ENCODE results near the gene HINFP.

HINFP gene

DNA sequence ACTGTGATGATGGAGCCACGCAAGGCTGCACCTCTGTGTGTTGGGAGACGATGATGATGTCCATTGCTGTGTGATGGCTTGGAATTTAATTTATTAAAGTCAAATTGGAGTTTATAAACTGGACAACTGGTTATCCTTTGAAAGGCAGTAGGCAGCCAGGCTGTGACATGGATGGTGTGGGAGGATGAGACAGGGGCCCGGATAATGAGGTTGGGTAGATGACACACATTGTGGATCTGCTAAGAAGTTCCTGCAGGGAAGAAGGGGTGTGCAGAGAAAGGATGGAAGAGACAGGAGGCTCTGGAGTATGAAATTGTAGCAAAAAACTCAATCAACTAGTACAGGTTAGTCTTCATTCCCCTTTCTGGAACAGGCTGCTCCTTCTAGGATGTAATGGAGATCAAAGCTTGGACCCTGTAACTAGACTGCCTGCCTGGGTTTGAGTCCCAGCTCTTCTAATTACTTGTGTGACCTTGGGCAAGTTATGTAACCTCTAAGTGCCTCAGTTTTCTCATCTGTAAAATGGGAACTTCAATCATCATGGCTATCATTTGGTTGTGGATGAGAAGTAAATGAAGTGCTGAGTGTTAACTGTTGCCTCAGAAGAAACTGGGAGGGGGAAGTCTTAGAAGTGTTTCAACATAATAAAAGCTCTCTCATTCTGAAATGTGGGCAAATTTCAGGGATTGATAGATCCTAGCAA is 4.2 kb upstream of the HINFP start:
- H3K9ac ChIP-seq (ENCODE audit: low read depth, low read length), result no peak overlapping the region
- peaks cover 51% of the 10 kb centered on the region for H3K36me3 ChIP-seq (ENCODE audit: insufficient read depth, low read length)
- H3K79me2 ChIP-seq (ENCODE audit: insufficient read depth, low read length), result peaks cover 12% of the 10 kb centered on the region
- H3K27ac ChIP-seq (ENCODE audit: low read length), result no peak overlapping the region
- no peaks in the 10 kb centered on the region for H3K27me3 ChIP-seq (ENCODE audit: insufficient read depth, low read length, poor library complexity)
- H2AFZ ChIP-seq (ENCODE audit: low read depth, low read length), result no peak overlapping the region
- no peak for TF ChIP-seq EZH2 (IDR thresholded peaks at IDR 0.05; ENCODE audit: borderline replicate concordance, low read depth, low read length, severe bottlenecking)
- TF ChIP-seq, protein P1, sequence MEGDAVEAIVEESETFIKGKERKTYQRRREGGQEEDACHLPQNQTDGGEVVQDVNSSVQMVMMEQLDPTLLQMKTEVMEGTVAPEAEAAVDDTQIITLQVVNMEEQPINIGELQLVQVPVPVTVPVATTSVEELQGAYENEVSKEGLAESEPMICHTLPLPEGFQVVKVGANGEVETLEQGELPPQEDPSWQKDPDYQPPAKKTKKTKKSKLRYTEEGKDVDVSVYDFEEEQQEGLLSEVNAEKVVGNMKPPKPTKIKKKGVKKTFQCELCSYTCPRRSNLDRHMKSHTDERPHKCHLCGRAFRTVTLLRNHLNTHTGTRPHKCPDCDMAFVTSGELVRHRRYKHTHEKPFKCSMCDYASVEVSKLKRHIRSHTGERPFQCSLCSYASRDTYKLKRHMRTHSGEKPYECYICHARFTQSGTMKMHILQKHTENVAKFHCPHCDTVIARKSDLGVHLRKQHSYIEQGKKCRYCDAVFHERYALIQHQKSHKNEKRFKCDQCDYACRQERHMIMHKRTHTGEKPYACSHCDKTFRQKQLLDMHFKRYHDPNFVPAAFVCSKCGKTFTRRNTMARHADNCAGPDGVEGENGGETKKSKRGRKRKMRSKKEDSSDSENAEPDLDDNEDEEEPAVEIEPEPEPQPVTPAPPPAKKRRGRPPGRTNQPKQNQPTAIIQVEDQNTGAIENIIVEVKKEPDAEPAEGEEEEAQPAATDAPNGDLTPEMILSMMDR (IDR thresholded peaks at IDR 0.05; ENCODE audit: borderline replicate concordance, extremely low read depth, low read length, poor library complexity, severe bottlenecking), result no peak
- ATAC-seq (ENCODE audit: insufficient read depth, low read depth), result no peak
- H4K20me1 ChIP-seq (ENCODE audit: insufficient read depth, low read length), result peaks cover 4% of the 10 kb centered on the region; the same call in 1 of the 2 replicates
- no peaks in the 10 kb centered on the region for H3K9me3 ChIP-seq (ENCODE audit: insufficient read depth, low read length, severe bottlenecking)
- no peak overlapping the region for H3K4me2 ChIP-seq (ENCODE audit: insufficient read depth, low read length)
- H3K4me1 ChIP-seq (ENCODE audit: insufficient read depth, low read length), result peaks cover 16% of the 10 kb centered on the region
- DNase-seq, result no peak
- H3K4me3 ChIP-seq (ENCODE audit: low read depth in 1 of 2, low read length in 2 of 2), result no peak overlapping the region

- Histone ChIP-seq H2AFZ (ENCODE audit: low read depth, low read length) (no peak overlapping the region), H3K27ac (ENCODE audit: low read length) (no peak overlapping the region), H3K9me3 (ENCODE audit: insufficient read depth, low read length, severe bottlenecking) (no peaks in the 10 kb centered on the region), H3K9ac (ENCODE audit: low read depth, low read length) (no peak overlapping the region), H3K79me2 (ENCODE audit: insufficient read depth, low read length) (peaks cover 22% of the 10 kb centered on the region), H3K27me3 (ENCODE audit: insufficient read depth, low read length, poor library complexity) (no peaks in the 10 kb centered on the region), H3K36me3 (ENCODE audit: insufficient read depth, low read length) (peaks cover 41% of the 10 kb centered on the region), H3K4me2 (ENCODE audit: insufficient read depth, low read length) (no peak overlapping the region), H4K20me1 (ENCODE audit: insufficient read depth, low read length) (peaks cover 9% of the 10 kb centered on the region; the same call in 1 of the 2 replicates), H3K4me3 (ENCODE audit: low read depth in 1 of 2, low read length in 2 of 2) (no peak overlapping the region), H3K4me1 (ENCODE audit: insufficient read depth, low read length) (peaks cover 26% of the 10 kb centered on the region)
- TF ChIP-seq EZH2 (IDR thresholded peaks at IDR 0.05; ENCODE audit: borderline replicate concordance, low read depth, low read length, severe bottlenecking), result no peak
- TF ChIP-seq, protein P1 (IDR thresholded peaks at IDR 0.05; ENCODE audit: borderline replicate concordance, extremely low read depth, low read length, poor library complexity, severe bottlenecking), result no peak
- ATAC-seq (ENCODE audit: insufficient read depth, low read depth) (no peak), DNase-seq (no peak)
These were observed 3.2 kb upstream of the HINFP start for GRCh38 chr11:119118227-119118626.

GRCh38 chr11:119118946-119119345 is 2.4 kb upstream of the HINFP start:
- no peaks in the 10 kb centered on the region for H3K9me3 ChIP-seq (ENCODE audit: insufficient read depth, low read length, severe bottlenecking)
- H3K4me1 ChIP-seq (ENCODE audit: insufficient read depth, low read length), result peaks cover 26% of the 10 kb centered on the region
- no peak for ATAC-seq (ENCODE audit: insufficient read depth, low read depth)

More at GRCh38 chr11:119118946-119119345, 2.4 kb upstream of the HINFP start:
- H3K36me3 ChIP-seq (ENCODE audit: insufficient read depth, low read length), result peaks cover 36% of the 10 kb centered on the region
- TF ChIP-seq, protein P1 (IDR thresholded peaks at IDR 0.05; ENCODE audit: borderline replicate concordance, extremely low read depth, low read length, poor library complexity, severe bottlenecking), result no peak
- no peak for TF ChIP-seq EZH2 (IDR thresholded peaks at IDR 0.05; ENCODE audit: borderline replicate concordance, low read depth, low read length, severe bottlenecking)
- H3K27ac ChIP-seq (ENCODE audit: low read length), result no peak overlapping the region
- no peak overlapping the region for H2AFZ ChIP-seq (ENCODE audit: low read depth, low read length)
- H3K4me3 ChIP-seq (ENCODE audit: low read depth in 1 of 2, low read length in 2 of 2), result no peak overlapping the region
- H3K27me3 ChIP-seq (ENCODE audit: insufficient read depth, low read length, poor library complexity), result no peaks in the 10 kb centered on the region
- peaks cover 8% of the 10 kb centered on the region; the same call in 1 of the 2 replicates for H4K20me1 ChIP-seq (ENCODE audit: insufficient read depth, low read length)
- peaks cover 25% of the 10 kb centered on the region for H3K79me2 ChIP-seq (ENCODE audit: insufficient read depth, low read length)
- H3K9ac ChIP-seq (ENCODE audit: low read depth, low read length), result no peak overlapping the region
- H3K4me2 ChIP-seq (ENCODE audit: insufficient read depth, low read length), result no peak overlapping the region
- no peak for DNase-seq

All from DND-41 (cell line).